ENCODE measurements around the gene CTDSPL. TPM values are rescaled to one million over a fixed set of nuclear protein-coding genes. Genes with fewer than 3 reads are reported as not detected.
A peak's percentile ranks its signal among the peaks of the same experiment; 100 is the strongest.

CTDSPL gene
- total RNA-seq, 1 donor from 2014 or later, result 56.3 TPM

DNA sequence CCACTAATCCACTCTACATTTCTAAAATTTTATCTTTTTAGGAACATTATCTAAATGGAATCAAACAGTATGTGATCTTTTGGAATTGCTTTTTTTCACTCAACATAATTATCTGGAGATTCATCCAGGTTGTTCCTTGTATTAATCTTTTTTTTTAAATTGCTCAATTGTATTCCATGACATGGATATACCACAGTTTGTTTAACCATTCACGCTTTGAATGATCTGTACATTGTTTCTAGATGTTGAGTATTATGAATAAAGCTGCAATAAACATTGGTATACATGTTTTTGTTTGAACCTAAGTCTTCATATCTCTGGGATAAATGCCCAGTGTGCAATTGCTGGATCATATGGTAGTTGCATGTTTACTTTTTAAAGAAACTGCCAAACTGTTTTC is 5.5 kb downstream of the CTDSPL start:
- intact Hi-C loops (cut with micrococcal nuclease), result no loop called here
- H3K36me3 ChIP-seq, result no peaks in the 10 kb centered on the region
- H3K4me3 ChIP-seq, result no peak overlapping the region
- DNase-seq, result no peak
- TF ChIP-seq CTCF (IDR thresholded peaks at IDR 0.05; ENCODE audit: borderline replicate concordance), result no peak
- peaks cover 38% of the 10 kb centered on the region for H3K4me1 ChIP-seq
- no peak overlapping the region for H3K27ac ChIP-seq (replicated peaks)
- H3K9me3 ChIP-seq (replicated peaks), result peaks cover 39% of the 10 kb centered on the region
- no peaks in the 10 kb centered on the region for H3K27me3 ChIP-seq (ENCODE audit: low read depth)

- no peak for TF ChIP-seq CTCF (IDR thresholded peaks at IDR 0.05; ENCODE audit: borderline replicate concordance)
- Histone ChIP-seq H3K9me3 (replicated peaks) (peaks cover 41% of the 10 kb centered on the region), H3K36me3 (no peaks in the 10 kb centered on the region), H3K27me3 (ENCODE audit: low read depth) (no peaks in the 10 kb centered on the region), H3K4me1 (no peaks in the 10 kb centered on the region), H3K4me3 (no peak overlapping the region), H3K27ac (replicated peaks) (no peak overlapping the region)
- DNase-seq, result no peak
- intact Hi-C loops (cut with micrococcal nuclease), result no loop called here
These were observed 10.2 kb downstream of the CTDSPL start for GRCh38 chr3:37871858-37872257.

- DNase-seq, result no peak
- peaks cover 36% of the 10 kb centered on the region for H3K9me3 ChIP-seq (replicated peaks)
- intact Hi-C loops (cut with micrococcal nuclease), result no loop called here
- H3K36me3 ChIP-seq, result no peaks in the 10 kb centered on the region
- H3K4me1 ChIP-seq, result no peaks in the 10 kb centered on the region
- no peak overlapping the region for H3K27ac ChIP-seq (replicated peaks)
- no peak for TF ChIP-seq CTCF (IDR thresholded peaks at IDR 0.05; ENCODE audit: borderline replicate concordance)
- no peak overlapping the region for H3K4me3 ChIP-seq
- no peaks in the 10 kb centered on the region for H3K27me3 ChIP-seq (ENCODE audit: low read depth)
These were observed 10.9 kb downstream of the CTDSPL start for GRCh38 chr3:37872413-37873160.

DNA sequence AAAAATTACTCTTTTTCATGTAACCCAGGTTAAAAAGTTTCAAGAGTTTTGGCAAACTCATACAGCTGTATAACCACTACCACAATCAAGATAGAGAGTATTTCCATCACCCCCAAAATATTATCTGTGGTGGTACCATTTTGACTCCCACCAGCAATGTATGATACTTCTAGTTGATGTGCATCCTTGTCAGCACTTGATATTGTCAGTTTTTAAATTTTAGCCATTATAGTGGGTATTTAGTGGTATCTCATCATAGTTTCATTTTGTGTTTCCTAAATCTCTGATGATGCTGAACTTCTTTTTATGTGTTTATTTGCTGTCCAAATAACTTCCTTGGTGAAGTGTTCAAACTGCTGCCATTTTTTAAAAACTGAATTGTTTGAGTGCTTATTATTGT is 14.6 kb downstream of the CTDSPL start:
- TF ChIP-seq CTCF (IDR thresholded peaks at IDR 0.05; ENCODE audit: borderline replicate concordance), result no peak
- no peak for DNase-seq
- intact Hi-C loops (cut with micrococcal nuclease), result no loop called here
- Histone ChIP-seq H3K9me3 (replicated peaks) (peaks cover 11% of the 10 kb centered on the region), H3K4me1 (peaks cover 23% of the 10 kb centered on the region), H3K36me3 (no peaks in the 10 kb centered on the region), H3K27ac (replicated peaks) (no peak overlapping the region), H3K4me3 (no peak overlapping the region), H3K27me3 (ENCODE audit: low read depth) (no peaks in the 10 kb centered on the region)

DNA sequence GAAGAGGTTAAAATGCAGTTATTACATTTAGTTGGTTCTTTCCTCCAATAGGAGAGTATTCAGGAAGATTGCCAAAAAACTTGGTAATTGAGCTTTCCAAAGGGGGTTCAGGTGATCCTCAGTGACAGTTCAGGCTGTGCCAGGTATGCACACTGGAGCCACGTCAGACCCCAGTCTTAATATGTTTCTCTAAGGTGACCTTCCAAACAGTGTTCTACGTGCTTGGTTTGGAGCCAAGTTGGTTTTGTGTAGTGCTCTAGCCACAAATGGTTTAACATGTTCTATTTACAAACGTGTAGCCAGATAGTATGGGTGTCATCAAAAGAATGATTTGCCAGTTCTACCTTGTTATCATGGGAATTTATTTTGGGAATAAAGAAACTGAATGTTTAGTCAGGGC is 21.0 kb downstream of the CTDSPL start:
- peaks cover 81% of the 10 kb centered on the region for H3K4me1 ChIP-seq

More for the DNA sequence above, 21.0 kb downstream of the CTDSPL start:
- no peaks in the 10 kb centered on the region for H3K27me3 ChIP-seq (ENCODE audit: low read depth)
- TF ChIP-seq CTCF (IDR thresholded peaks at IDR 0.05; ENCODE audit: borderline replicate concordance), result no peak
- H3K27ac ChIP-seq (replicated peaks), result peak overlapping the region; percentile 52
- H3K4me3 ChIP-seq, result no peak overlapping the region
- no peaks in the 10 kb centered on the region for H3K9me3 ChIP-seq (replicated peaks)
- DNase-seq, result no peak
- no peaks in the 10 kb centered on the region for H3K36me3 ChIP-seq
- intact Hi-C loops (cut with micrococcal nuclease), result no loop called here

Measured in left ventricle myocardium inferior (tissue), 1 donor.